HG03039 (cell line): ENCODE results near the gene TERT.

ENCODE experiments used
- ATAC-seq: cut with Tn5 transposase; IDR thresholded peaks from one replicate; pipeline ENCODE4 v1.9.1; 2021; ENCODE audit warnings: mild to moderate bottlenecking, moderate library complexity; ENCODE audit not compliant: unreplicated experiment

Gene TERT

DNA sequence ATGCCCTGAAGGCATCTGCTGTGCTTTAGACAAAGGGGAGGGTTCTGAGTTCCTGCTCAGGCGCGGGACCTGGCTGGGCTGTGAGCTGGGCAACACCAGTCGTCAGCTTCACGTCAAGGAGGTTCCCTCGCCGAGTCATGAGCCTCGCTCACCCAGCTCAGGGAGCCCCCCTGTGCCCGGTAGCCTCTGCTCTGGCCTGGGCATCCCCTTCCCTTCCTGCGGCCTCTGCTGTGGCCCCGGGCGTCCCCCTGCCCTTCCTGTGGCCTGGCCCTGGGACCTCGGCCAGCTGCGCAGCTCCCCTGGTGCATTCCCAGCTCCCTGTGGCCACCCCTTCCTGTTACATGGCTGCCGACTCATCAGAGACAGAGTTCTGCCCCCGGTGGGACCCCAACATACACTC lies 29.8 kb downstream of the TERT start:
- ATAC-seq, result no peak

DNA sequence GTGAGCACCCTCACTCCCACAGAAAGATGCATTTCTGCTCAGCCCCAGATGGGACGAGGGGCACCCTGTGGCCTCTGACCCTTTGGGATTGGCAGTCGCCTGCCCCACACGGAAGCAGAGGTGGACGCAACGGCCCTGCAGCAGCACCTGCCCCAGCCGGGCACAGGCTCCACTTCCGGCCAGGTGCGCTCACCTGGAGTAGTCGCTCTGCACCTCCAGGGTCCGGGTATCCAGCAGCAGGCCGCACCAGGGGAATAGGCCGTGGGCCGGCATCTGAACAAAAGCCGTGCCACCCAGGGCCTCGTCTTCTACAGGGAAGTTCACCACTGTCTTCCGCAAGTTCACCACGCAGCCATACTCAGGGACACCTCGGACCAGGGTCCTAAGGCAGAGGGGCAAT lies 30.7 kb downstream of the TERT start:
- ATAC-seq, result no peak

GRCh38 chr5:1262381-1262780 lies 32.5 kb downstream of the TERT start:
- ATAC-seq, result no peak

GRCh38 chr5:1261643-1262042 lies 33.2 kb downstream of the TERT start:
- no peak for ATAC-seq

DNA sequence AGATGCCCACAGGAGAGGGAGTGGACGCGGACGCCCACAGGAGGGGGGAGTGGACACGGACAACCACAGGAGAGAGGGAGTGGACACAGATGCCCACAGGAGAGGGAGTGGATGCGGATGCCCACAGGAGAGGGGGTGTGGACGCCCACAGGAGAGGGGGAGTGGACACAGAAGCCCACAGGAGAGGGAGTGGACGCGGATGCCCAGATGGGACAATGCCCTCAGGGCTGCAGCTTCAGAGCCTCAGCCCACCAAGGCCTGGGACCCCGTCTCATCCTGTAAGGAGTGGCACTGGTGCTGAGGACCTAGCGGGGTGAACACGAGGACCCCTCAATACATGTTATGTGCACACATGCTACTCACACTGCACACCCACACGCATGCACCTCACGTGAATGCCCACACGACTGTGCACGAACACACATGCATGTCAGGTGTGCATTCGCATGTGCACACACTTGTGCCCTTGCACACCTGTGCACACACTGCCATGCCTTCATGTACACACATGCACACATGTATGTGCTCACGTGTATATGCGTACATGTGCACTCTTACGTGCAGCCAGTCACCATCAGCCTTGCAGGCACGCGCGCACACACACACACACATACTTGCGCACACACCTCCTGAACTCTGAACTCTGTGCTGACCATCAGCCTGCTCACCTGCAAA lies 34.9 kb downstream of the TERT start:
- no peak for ATAC-seq

DNA sequence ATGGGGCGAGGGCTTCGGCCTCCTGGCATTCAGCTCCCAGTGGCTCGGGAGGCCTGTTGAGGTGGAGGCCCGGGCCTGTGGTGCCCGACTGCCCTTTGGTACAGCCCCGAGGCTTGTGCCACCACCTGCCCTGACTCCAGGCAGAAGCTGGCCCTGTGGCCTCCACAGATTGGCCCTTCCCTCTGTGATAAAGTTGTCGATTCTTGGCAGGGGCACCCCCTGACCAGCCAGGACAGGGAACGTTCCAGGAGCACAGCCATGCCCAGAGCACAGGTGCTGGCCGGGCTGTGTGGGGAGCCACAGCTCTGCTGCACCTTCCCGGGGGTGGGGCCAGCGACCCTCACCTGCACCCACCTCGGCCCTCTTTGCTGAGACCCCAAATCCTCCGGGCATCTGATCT lies 37.0 kb downstream of the TERT start:
- no peak for ATAC-seq

- no peak for ATAC-seq
Measured at GRCh38 chr5:1257363-1257762, 37.5 kb downstream of the TERT start.

DNA sequence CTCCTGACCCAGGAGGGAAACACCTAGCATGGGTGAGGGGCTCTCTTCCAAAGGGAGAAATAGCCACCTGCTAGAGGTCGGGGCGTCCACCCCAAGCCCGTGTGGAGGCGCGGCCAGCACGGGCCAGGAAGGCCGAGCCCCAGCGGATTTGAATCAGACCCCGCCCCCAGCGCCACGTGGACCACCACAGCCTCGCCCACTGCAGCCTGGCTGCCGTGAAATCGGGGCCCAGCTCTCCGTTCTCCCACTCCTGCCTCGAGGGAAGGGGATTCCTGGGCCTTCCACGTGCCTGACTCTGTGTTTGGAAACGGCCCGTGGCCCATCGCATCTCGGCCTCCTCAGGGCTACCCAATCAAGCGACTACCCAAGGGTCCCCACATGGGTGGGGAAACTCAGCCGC lies 38.1 kb downstream of the TERT start:
- ATAC-seq, result no peak

- ATAC-seq, result no peak
Measured at GRCh38 chr5:1255081-1255561, 39.7 kb downstream of the TERT start.

- ATAC-seq, result no peak
Measured at GRCh38 chr5:1254196-1254595, 40.7 kb downstream of the TERT start.

DNA sequence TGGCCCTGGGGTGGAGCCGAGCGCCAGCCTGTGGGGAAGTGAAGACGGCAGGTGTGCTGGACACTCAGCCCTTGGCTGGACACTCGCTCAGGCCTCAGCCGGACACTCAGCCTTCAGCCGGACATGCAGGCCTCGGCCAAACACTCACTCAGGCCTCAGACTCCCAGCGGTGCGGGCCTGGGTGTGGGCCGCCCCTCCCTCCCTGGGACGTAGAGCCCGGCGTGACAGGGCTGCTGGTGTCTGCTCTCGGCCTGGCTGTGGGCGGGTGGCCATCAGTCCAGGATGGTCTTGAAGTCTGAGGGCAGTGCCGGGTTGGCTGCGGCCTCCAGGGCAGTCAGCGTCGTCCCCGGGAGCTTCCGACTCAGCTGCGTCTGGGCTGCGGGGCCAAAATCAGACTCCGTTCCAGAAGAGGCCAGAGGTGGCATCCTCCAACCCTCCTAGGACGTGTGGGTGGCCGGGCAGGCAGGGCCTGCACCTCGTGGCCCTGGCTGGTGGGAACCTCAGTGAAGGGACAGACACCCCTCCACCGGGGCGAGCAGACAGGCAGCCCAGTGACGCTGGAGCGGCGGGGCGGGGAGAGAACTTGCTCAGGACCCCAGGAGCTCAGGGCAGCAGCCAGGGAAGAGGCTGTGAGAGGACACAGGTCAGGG lies 41.3 kb downstream of the TERT start:
- no peak for ATAC-seq

DNA sequence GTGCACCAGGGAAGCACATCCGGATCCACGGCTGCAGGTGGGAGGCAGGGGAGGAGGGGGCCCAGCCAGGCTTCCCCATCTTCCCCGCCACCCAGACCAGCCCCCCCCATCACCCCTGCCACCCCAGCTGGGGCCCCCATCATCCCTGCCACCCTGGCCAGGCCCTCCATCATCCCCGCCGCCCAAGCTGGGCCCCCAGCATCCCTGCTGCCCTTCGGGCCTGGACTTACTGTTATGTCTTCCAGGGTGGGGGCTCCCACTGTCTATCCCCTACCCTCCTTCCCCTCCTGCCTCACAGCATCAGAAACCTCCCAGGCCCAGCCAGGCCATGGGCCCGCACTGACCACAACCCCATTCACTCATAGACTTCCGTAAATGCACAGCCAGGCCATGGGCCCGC lies 42.2 kb downstream of the TERT start:
- no peak for ATAC-seq

DNA sequence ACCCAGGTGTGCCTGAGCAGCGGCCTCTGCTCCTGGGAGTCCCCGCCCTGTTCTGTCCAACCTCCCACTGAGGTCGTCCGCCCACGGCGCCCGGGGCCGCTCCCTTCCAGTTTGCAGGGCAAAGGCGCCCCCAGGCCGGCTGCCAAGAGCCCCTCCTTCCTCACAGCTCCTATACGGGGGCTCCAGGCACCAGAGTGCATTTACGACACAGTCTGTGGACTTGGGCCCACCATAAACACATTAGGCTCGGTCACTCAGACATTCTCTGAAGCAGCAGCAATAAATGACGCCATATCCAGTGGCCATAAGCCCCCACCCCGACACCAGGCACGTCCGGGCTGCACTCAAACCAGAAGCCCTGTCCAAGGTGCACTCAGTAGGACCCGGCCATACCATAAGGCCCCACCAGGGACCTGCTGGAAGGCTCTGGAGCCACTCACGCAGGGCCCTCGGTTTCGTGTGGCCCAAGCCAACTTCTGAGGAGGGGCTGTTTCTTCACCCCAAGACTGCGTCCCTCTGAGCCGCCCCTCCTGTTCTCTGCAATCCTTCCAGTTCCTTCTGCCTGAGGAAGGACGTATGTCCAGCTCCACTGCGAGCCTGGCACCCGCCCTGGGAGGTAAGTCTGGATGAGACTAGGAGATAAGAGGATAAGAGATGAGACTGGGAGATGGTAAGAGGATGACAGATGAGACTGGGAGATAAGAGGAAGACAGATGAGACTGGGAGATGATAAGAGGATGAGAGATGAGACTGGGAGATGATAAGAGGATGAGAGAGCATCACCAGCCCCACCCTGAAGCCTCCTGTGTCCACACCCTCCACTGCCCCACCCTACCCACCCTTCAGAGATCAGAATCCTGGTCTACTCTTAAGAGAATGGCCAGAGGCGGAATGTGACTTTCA lies 42.9 kb downstream of the TERT start:
- ATAC-seq, result no peak

DNA sequence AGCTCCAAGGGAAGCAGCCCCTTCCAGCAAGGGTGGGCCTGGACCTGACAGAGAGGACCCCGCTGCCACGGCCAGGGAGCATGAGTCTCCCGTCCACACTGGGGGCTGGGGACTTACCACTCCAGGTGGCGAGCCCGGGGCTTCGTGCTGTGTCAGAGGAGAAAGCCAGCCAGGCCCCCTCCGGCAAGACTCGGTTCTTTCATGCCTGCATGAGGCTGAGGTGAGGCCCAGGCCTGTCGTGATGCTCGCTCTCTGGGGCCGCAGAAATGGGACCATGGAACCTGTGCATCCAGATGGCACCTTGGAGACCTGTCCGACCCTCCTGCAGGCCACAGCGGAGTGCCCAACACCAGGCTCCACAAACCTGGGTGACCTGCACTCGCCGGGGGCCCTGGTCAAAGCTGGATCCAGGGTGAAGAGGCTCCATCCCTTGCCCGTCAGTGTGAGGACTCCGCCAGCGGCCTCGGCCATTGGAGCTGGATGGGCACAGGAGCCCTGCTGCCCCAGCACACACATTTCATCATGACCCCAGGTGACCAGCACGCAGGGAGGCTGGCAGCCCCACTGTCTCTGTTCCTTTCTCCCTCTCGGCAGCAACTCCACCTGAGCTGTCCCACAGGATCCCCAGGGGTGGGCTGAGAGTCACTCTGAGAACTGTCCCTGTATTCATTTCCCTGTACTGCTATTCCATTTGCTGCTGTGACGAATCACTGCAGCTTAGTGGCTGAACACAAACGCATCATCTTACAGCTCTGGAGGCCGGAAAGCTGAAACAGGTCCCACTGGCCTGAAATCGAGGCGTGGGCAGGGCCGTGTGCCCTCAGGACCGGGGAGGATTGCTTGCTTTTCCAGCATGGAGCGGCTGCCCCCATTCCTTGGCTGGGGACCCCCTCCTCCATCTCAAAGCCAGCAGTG lies 45.2 kb downstream of the TERT start:
- ATAC-seq, result no peak

DNA sequence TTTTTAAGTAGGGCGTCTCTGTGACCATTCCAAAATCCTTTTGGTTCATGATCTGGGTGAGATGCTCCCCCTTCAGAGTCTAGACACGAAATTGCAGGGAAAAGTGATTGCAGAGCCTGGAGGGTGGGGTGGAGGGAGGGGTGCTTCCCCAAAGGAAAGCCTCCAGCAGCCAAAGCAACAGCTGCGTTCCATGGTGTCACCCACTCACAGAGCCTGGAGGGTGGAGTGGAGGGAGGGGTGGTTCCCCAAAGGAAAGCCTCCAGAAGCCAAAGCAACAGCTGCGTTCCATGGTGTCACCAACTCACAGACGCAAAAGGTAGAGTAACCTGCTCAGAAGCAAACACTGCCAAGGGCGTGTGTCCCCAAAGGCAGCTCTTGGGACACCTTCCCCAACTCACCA lies 47.1 kb downstream of the TERT start:
- ATAC-seq, result no peak

DNA sequence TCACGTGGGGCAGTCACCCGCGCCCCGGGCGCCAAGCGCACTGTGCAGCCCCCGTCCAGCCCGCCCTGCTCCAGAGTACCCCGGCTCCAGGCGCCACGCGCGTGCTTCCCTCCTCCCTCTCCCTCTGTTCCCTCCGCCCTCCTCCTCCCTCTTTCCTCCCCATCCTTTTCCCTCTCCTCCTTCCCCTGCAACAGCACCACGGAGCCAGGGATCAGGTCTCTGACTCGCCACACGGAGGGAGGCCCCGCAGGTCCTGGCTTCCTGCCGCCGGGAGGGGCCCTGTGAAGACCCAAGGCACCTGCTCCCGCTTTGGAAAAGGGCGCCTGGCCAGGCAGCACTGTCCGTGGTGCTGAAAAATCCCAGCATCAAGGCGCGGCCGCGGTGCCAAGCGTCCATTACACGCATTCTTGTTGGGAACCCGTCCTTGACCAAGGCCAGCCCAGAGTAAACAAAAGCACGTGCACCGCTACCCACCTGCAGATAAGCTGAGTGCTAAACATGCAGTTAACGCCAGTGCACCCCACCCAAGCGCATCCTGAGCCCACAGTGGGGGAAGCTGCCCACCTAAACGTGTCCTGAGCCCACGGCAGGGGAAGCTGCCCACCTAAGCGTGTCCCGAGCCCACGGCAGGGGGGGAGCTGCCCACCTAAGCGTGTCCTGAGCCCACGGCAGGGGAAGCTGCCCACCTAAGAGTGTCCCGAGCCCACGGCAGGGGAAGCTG lies 48.0 kb downstream of the TERT start:
- ATAC-seq, result no peak

DNA sequence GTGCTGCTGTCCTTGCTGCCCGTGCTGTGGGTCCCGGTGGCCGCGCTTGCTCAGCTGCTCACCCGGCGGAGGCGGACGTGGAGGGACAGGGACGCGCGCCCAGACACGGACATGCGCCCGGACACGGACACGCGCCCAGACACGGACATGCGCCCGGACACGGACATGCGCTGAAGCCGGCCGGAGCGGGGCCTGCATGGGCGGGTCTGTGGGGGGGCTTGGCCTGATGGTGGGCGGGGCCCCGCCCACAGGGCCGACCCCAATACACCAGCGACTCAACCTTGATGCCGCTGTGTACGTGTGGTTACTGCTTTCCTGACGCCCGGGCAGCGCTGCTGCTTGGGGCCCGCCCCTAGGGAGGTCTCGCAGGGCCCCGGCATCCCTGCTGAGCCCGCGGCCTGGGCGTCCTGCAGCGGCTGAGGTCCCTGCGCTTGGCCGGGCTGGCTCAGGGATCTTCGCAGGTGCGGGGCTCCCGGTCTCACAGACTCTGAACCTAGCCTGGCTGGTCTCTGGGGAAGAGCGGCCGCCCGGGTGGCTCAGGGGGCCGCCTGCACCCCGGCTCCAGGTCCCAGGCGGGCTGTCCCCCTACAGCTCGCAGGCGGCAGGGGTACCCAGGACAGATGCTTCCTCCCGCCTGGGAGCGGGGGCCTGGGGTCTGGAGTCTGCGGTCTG lies 48.8 kb downstream of the TERT start:
- ATAC-seq, result no peak

GRCh38 chr5:1244976-1245375 lies 49.9 kb downstream of the TERT start:
- no peak for ATAC-seq

- ATAC-seq, result no peak
Measured at GRCh38 chr5:1244255-1244654, 50.6 kb downstream of the TERT start.
